Right lobe of liver (tissue), 6 donors: ENCODE data around the gene SPATA20. TPM values are rescaled to one million over a fixed set of nuclear protein-coding genes. Genes with fewer than 3 reads are reported as not detected.

Experiments used
- ATAC-seq, 4 donors: fragments of 200-7000 bp; cut with Tn5 transposase; one replicate each; pipeline ENCODE4 v1.9.1; 2020; ENCODE audit warnings: mild to moderate bottlenecking in 4 of 4, moderate library complexity in 4 of 4
- DNase-seq, 3 donors: peaks; one replicate each; pipeline ENCODE4 v3.0.0-alpha.2; 2020
- H3K27ac ChIP-seq, 3 donors: fragments of 200-600 bp; one replicate each; pipeline ENCODE4 v1.8.0; 2022
- H3K27me3 ChIP-seq, 2 donors: fragments of 200-600 bp; one replicate each; pipeline ENCODE4 v1.8.0; 2022
- H3K36me3 ChIP-seq, 4 donors: fragments of 200-600 bp; sonication (generic) in 1 of 4; one replicate each; pipeline versions ENCODE4 v1.5.1 to v1.8.0; 2017 to 2022; ENCODE audit warnings: control low read depth in 1 of 4
- H3K4me1 ChIP-seq, 4 donors: fragments of 200-600 bp; sonication (generic) in 1 of 4; one replicate each; pipeline versions ENCODE4 v1.5.1 to v1.8.0; 2017 to 2022; ENCODE audit warnings: control low read depth in 1 of 4
- H3K4me3 ChIP-seq, 3 donors: fragments of 200-600 bp; one replicate each; pipeline ENCODE4 v1.8.0; 2022
- H3K9me3 ChIP-seq, 4 donors: fragments of 200-600 bp; sonication (generic) in 1 of 4; one replicate each; pipeline versions ENCODE4 v1.5.1 to v1.8.0; 2017 to 2022; ENCODE audit warnings: control low read depth in 1 of 4
- POLR2A ChIP-seq: fragments of 450-650 bp; IDR thresholded peaks from one replicate; pipeline ENCODE4 v1.6.1; 2017; ENCODE audit warnings: antibody characterized with exemption, mild to moderate bottlenecking
- WGBS: methylation state at CpG from one replicate; pipeline ENCODE4 v1.1.6; 2018; ENCODE audit warnings: low coverage, low lambda C conversion rate; ENCODE audit not compliant: insufficient coverage; ENCODE audit errors: missing lambda C conversion rate; 5-methylcytosine and 5-hydroxymethylcytosine counted together
- intact Hi-C, 2 donors: fragments of 100-400 bp; cut with DNase I; formaldehyde crosslinking; loops; one replicate each; pipeline versions ENCODE4 v1.11.2 to v1.14.1; 2022
- total RNA-seq, 6 experiments: library from RNA; depleted of rRNA in 2 of 6; stranded (reverse); fragments of >200 nt in 2 of 6; fragmentation: NEBNext Ultra II Directional in 3 of 6; extraction: Animal tissue kit (Norgen Biotek cat#: 25700) in 3 of 6; gene quantifications; one replicate each; pipeline versions ENCODE4 v1.1.0 to v1.2.4, GENCODE V29; 2016 to 2023
- TF ChIP-seq, protein P1 (sequence below), 4 donors: fragments of 200-600 bp in 3 of 4; fragments of 450-650 bp in 1 of 4; IDR thresholded peaks; one replicate each; pipeline versions ENCODE4 v1.5.1 to v1.8.0; 2016 to 2022; ENCODE audit warnings: antibody characterized with exemption in 4 of 4, mild to moderate bottlenecking in 2 of 4
- donor health status: DM: no; HTN: yes; CAD: no.
- donor health status: DM: no; HTN: no; CAD: no.
- donor health status: DM: no; HTN: no; CAD: no.
- donor health status: DM: no; HTN: yes; CAD: no.
- donor health status: DM: no; HTN: yes; CAD: no.

SPATA20 gene
- total RNA-seq, 6 experiments from 2014 or later, result 29.6 to 203 (median 34.2) TPM

- no peak for DNase-seq
- no peak for ATAC-seq
- Histone ChIP-seq H3K36me3 (no peaks in the 10 kb centered on the region), H3K27me3 (no peaks in the 10 kb centered on the region), H3K9me3 (no peaks in the 10 kb centered on the region), H3K4me3 (no peak overlapping the region), H3K27ac (no peak overlapping the region), H3K4me1 (peaks cover 0 to 7% (median 0%) of the 10 kb centered on the region in 4 donors)
- intact Hi-C loops, result no loop called here
- TF ChIP-seq, protein P1, sequence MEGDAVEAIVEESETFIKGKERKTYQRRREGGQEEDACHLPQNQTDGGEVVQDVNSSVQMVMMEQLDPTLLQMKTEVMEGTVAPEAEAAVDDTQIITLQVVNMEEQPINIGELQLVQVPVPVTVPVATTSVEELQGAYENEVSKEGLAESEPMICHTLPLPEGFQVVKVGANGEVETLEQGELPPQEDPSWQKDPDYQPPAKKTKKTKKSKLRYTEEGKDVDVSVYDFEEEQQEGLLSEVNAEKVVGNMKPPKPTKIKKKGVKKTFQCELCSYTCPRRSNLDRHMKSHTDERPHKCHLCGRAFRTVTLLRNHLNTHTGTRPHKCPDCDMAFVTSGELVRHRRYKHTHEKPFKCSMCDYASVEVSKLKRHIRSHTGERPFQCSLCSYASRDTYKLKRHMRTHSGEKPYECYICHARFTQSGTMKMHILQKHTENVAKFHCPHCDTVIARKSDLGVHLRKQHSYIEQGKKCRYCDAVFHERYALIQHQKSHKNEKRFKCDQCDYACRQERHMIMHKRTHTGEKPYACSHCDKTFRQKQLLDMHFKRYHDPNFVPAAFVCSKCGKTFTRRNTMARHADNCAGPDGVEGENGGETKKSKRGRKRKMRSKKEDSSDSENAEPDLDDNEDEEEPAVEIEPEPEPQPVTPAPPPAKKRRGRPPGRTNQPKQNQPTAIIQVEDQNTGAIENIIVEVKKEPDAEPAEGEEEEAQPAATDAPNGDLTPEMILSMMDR (IDR thresholded peaks at IDR 0.05), result no peak
- no peak for TF ChIP-seq POLR2A
- WGBS, result 82% methylated on average over 6 of the region's 8 CpGs
Measured at GRCh38 chr17:50519141-50519834, 27.7 kb upstream of the SPATA20 start.

DNA sequence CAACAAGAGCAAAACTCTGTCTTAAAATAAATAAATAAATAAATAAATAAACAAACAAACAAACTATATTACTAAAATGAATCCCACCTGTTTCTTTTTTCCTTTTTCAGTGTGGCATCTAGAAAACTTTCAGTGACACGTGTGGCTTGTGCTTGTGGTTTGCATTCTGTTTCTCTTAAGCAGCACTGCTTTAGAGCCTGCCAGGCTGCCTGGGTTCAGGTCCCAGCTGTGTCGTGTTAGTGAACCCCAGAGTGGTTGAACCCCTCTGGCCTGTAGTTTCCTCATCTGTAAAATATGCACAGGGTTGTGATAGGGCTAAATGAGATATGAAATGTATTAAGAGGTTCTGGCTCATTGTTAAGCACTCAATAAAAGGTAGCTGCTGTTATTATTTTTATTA is 26.5 kb upstream of the SPATA20 start:
- H3K27me3 ChIP-seq, result no peaks in the 10 kb centered on the region
- 87% methylated on average over 2 of the region's 2 CpGs for WGBS
- H3K36me3 ChIP-seq, result no peaks in the 10 kb centered on the region
- DNase-seq (no peak), ATAC-seq (no peak)
- no peak overlapping the region for H3K27ac ChIP-seq
- H3K4me3 ChIP-seq, result no peak overlapping the region
- TF ChIP-seq, protein P1 (IDR thresholded peaks at IDR 0.05), result no peak
- TF ChIP-seq POLR2A, result no peak
- H3K9me3 ChIP-seq, result no peaks in the 10 kb centered on the region
- peaks cover 0 to 3% (median 0%) of the 10 kb centered on the region in 4 donors for H3K4me1 ChIP-seq
- intact Hi-C loops, result no loop called here

DNA sequence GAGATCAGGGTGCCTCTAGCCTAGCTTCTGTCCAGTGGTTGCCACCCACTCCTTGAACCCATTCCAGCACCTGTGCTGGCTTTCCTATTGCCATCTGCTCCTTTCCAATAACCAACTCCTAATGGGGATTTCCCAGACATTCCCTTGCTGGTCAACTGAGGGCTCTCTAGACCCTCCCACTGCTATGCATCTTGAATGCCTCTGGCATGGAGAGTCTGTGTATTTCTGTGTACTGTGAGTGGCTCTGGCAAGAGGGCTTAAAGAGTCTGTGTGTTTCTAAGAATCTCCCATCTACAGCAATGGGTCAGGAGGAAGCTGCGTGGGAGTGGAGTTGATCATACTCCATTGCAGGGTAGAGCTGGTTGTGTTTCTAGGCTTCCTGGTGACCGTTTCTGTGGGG is 25.5 kb upstream of the SPATA20 start:
- Histone ChIP-seq H3K27ac (no peak overlapping the region), H3K27me3 (no peaks in the 10 kb centered on the region), H3K4me1 (no peaks in the 10 kb centered on the region), H3K4me3 (no peak overlapping the region), H3K36me3 (no peaks in the 10 kb centered on the region), H3K9me3 (no peaks in the 10 kb centered on the region)
- TF ChIP-seq, protein P1 (IDR thresholded peaks at IDR 0.05), result no peak
- TF ChIP-seq POLR2A, result no peak
- no CpG with 5 or more reads among the region's 2 CpGs for WGBS
- intact Hi-C loops, result no loop called here
- no peak for ATAC-seq
- no peak for DNase-seq

GRCh38 chr17:50522766-50523165 is 24.2 kb upstream of the SPATA20 start:
- Histone ChIP-seq H3K27me3 (no peaks in the 10 kb centered on the region), H3K9me3 (no peaks in the 10 kb centered on the region), H3K4me3 (no peak overlapping the region), H3K27ac (no peak overlapping the region), H3K4me1 (no peaks in the 10 kb centered on the region), H3K36me3 (no peaks in the 10 kb centered on the region)
- DNase-seq (no peak), ATAC-seq (no peak)
- intact Hi-C loops, result no loop called here
- TF ChIP-seq, protein P1 (IDR thresholded peaks at IDR 0.05), result no peak
- TF ChIP-seq POLR2A, result no peak
- 33% methylated on average over 1 of the region's 10 CpGs for WGBS
